ENCODE measurements around the gene CNIH3.

Gene CNIH3

DNA sequence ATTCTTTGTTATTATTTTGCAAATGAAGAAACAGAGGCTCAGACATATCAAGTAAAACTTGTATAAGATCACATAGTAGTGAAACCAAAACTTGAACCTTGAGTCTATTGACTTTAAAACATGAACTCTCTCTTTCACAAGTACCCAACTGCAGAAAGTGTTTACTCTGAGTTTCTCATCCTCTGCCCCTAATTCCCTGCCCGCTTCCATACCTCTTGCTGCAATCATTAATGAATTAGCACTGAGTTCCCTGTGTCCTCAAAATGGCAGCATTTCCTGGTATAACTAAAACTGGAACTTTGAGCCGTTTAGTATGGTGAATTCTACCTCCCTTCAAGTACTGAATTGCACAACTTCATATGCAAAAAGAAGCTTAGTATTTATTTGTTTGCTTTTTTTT, 165.7 kb downstream of the CNIH3 start:
- DNase-seq: no peak

DNA sequence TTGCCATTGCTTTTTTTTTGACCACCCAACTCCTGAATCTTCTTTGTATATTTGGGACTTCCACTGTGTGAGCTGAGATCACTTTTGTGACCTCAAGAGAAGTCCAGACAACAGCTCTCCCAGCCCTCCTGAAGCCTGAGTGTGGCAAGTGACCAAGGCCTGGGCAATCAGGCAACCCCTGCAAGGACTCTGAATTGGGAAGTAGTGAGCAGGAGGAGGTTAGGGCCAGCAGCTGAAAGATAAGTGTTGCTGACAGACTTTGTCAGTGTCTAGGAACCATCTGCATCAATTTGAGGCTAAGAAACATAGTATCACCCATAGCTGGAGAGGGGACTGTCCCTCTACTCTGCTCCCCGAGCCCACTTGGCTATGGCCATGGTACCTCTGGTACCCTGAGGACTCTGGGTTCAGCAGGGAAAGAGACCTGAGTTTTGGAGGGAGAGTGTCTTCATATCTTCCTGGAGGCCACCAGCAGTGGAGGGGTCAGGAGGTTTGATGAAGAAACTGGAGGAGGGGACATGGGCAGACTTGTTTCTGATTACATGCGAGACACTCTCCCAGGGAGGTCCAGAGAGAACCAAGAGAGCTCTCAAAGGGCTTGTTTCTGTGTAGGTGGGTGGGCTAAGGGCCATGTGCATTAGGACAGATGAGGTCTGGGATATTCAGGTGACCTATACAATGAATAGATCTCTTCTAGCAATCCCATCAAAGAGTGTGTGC, 166.3 kb downstream of the CNIH3 start:
- no peak for DNase-seq

DNA sequence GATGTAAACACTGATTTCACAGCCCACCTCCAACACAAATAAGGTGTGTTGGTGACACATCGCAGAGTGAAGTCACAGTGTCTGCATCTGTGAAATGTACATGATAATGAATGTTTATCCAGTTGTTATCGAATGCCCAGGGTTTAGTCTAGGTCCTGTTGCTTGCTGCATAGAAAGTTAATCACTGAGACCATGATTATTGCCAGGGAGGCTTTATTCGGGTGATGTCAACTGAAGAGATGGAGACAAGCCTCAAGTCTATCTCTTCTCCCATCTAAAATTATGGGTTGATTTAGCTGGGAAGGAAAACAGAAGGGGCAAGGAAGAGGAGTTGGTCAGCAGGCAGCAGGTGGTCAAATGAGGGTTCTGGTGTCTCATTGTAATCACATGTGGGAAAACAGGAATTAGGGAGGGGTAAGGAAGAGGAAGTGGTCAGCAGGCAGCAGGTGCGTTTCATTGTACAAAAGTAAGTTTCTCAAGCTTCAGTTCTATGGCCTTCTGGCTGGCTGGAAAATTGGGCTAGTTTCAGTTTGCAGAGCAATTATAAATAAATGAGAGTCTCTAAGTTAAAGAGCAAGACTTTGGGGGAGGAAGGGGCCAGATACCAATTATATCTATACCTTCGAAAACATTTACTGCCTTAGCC, 167.0 kb downstream of the CNIH3 start:
- no peak for DNase-seq

DNA sequence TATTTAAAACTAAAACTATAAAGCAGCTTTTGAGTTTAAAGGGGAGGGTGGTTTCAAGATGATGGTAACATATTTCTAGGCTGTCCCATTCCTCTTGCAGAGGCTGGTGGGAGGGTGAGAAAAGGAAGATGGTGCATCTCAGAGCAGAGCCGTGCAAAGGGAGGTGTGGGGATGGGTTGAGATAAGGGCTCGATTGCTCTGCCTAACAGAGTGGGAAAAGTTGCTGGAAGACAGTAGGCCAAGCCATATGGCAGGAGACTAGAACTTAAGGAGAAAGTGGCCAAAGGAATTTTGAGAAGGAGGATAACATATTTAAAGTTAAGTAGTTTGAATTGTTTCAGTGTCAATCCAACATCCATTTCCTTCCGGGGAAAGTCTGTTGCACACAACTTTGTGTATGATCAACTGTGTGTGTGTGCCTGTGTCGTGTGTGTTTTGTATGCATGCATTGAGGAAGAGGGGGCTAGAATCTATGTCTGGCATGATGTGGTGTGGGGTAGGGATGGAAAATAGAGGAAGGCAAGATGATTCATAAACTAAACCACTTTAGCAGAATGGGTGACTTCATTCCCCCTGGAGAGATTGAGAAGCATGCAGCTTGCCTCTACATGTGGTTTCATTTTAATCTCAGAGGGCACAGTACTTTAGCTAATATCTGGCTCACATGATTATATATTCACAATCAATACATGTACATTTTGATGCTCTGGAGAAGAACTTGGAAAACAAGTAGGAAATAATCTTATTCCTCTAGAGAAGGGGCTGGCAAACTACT, 168.3 kb downstream of the CNIH3 start:
- no peak for DNase-seq

DNA sequence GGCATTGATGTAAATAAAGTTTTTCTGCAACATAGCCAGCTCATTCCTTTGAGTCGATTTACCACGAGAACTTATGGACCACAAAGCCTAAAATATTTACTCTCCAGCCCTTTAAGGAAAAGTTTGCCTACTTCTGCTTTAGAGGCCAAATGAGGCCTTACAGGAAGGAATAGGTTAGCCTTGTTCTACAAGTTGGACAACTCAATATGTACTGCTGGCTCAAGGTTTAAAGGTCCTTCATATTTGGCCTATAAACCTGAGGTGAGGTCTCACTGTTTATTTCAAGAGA, 168.9 kb downstream of the CNIH3 start:
- no peak for DNase-seq

DNA sequence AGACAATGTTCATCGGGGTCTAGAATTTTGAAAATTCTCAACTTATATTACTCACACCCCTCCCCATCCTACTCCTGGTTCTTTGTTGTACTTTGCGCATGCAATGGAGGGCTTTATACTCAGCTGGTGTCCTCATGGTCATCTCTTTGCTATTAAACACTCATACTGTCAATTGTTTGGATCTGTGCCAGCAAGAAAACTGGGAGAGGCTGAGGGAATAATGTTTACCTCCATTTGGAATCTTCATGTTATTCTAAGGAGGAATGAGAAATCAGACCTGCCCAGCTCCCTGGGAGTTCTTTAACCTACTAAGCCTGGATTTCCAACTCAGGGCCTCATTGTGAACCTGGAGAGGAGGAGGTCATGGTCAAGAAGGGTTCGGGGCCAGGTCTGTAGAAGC, 169.5 kb downstream of the CNIH3 start:
- DNase-seq: no peak

DNA sequence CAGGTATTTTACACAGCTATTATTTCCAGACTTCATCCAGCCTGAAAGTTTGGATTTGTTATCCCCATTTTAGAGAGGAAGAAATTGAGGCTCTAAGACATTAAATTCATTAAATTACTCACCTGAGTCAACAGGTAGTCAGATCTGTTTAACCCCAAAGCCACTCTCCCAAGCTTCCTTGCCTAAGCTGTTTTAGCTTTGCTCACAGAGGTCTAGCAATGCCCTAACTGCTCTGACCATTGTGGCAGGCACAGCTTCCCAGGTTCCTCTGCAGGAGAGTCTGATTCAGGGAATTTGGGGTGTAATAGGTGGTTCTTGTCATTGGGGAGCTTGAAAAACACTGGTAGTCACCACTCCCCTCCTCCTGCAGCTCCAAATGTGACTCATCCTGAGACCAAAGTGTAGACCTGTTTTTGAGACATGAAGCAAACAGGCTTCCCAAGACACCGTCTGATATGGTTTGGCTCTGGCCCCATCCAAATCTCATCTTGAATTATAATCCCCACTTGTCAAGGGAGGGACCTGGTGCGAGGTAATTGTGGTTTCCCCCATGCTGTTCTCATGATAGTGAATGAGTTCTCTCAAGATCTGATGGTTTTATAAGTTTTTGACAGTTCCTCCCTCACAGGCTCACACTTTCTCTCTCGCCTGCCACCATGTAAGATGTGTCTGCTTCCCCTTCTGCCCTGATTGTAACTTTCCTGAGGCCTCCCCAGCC, 170.6 kb downstream of the CNIH3 start:
- no peak for DNase-seq

DNA sequence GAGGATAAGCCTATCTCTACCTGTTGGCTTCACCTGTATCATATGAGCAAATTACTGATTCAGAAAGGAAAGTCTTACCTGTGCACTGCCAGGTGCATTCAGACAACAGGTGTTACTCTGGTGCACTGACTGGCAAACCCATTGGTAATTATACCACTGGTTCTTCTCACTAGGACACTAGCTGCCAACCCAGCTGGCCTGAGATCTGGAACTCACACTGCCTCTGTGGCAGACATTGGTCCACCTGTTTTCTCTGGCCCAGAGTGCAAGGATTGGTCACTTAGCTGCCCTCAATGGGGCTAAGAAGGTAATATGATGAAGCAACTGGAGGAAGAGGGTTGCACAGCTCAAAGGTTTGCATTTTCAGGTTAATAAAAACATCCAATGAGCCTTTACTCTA, 173.2 kb downstream of the CNIH3 start:
- no peak for DNase-seq

All from central memory CD4-positive, alpha-beta T cell (primary cell).